Erythroblast (primary cell): ENCODE measurements around the gene HOMER1.

Source experiments
- GATA1 ChIP-seq: IDR thresholded peaks from 2 replicates; pipeline ENCODE4 v1.6.1; 2011; ENCODE audit warnings: low read depth, mild to moderate bottlenecking, control low read depth, low read length, moderate library complexity
- POLR2A ChIP-seq: IDR thresholded peaks from 2 replicates; pipeline ENCODE4 v1.6.1; 2011; ENCODE audit warnings: mild to moderate bottlenecking, low read length

DNA sequence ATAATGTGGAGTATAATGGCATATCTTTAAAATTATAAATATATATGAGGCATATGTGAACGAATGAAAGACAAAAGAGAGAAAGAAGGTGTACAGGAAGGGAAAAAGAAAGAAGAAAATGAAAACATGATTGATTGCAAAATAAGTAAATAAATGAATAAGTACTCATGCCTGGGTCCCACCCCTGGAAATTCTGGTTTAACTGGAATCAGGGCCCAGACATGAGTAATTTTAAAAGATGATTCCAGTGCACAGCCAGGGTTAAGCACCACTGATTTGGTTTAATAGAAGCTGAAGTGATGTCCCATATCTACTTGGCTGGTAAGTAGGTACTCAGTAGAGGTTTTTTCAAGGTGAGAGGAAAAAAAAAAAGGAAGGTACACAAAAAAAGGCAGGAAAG lies 34.0 kb upstream of the HOMER1 start:
- TF ChIP-seq POLR2A (no peak), GATA1 (no peak)
